GM12864 (cell line): ENCODE results near the gene SVOP.
"Not testable (repeated sequence)": the region's sequence is repeated elsewhere in the genome, so short reads cannot be mapped to it uniquely, and the experiment has no call there.

Experiments
- DNase-seq: peaks from one replicate; pipeline ENCODE4 v3.0.0-alpha.2; 2011; ENCODE audit warnings: low read depth
- H3K4me3 ChIP-seq: 2 replicates; pipeline ENCODE4 v1.5.1; 2011; ENCODE audit warnings: mild to moderate bottlenecking, low read depth, low read length, control low read depth
- TF ChIP-seq, protein P1 (sequence below): IDR thresholded peaks from 2 replicates; pipeline ENCODE4 v1.5.1; 2011; ENCODE audit warnings: low read depth, mild to moderate bottlenecking, moderate library complexity, low read length, control low read depth, inconsistent platforms; ENCODE audit errors: missing control alignments

The SVOP gene

DNA sequence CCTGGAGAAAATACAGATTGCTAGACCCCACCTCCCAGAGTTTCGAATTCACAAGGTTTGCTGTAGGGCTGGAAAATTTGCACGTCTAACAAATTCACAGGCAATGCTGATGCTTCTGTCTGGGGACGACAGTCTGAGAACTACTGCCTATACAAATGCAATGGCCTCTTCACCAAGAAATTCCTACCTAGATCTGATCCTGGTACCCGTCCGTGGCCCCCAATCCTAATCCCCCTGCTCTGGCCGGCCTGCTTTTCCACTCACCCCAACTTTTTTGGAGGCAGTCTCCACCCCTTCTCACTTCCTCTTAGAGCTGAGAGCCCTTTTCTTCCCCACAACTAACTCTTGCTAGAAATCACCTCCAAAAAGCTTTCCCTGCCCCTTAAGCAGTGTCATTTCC, 160.4 kb downstream of the SVOP start:
- DNase-seq: no peak
- H3K4me3 ChIP-seq: no peak overlapping the region
- TF ChIP-seq, protein P1, sequence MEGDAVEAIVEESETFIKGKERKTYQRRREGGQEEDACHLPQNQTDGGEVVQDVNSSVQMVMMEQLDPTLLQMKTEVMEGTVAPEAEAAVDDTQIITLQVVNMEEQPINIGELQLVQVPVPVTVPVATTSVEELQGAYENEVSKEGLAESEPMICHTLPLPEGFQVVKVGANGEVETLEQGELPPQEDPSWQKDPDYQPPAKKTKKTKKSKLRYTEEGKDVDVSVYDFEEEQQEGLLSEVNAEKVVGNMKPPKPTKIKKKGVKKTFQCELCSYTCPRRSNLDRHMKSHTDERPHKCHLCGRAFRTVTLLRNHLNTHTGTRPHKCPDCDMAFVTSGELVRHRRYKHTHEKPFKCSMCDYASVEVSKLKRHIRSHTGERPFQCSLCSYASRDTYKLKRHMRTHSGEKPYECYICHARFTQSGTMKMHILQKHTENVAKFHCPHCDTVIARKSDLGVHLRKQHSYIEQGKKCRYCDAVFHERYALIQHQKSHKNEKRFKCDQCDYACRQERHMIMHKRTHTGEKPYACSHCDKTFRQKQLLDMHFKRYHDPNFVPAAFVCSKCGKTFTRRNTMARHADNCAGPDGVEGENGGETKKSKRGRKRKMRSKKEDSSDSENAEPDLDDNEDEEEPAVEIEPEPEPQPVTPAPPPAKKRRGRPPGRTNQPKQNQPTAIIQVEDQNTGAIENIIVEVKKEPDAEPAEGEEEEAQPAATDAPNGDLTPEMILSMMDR: no peak

DNA sequence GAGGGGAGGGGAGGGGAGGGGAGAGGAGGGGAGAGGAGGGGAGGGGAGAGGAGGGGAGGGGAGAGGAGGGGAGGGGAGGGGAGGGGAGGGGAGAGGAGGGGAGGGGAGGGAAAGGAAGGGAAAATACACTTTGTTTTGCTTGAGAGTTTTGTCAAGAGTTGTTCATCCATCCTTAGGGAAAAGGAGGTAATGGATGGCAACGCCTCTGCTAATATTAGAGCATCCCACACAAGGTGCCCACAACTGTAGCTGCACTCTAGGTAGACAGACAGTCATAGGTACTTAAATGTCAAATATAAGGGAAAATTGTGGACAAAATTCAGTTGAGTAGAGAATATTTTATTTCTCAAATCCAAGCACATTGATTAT, 161.0 kb downstream of the SVOP start:
- TF ChIP-seq, protein P1: no peak
- no peak for DNase-seq
- H3K4me3 ChIP-seq: no peak overlapping the region

DNA sequence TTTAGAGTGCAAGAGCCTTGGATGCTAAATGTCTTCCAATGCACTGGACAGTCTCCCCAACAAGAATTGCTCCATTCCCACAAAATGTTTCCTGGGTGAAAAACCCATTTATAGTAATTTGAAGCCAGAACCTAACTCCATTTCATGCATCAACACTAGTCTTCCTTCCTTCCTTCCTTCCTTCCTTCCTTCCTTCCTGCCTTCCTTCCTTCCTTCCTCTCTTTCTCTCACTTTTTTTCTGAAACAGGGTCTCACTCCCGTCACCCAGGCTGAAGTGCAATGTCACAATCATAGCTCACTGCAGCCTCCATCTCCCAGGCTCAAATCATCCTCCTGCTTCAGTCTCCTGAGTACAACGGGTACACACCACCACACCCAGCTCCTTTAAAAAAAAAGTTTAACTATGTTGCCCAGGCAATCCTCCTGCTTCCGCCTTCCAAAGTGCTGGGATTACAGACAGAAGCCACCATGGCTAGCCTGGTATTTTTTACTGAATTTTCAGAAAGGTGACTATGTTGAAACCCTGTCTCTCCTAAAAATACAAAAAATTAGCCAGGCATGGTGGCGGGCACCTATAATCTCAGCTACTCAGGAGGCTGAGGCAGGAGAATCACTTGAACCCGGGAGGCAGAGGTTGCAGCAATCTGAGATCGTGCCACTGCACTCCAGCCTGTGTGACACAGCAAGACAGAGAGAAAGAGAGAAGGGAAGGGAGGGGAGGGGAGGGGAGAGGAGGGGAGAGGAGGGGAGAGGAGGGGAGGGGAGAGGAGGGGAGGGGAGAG, 161.5 kb downstream of the SVOP start:
- not testable (repeated sequence) for DNase-seq, H3K4me3 ChIP-seq

DNA sequence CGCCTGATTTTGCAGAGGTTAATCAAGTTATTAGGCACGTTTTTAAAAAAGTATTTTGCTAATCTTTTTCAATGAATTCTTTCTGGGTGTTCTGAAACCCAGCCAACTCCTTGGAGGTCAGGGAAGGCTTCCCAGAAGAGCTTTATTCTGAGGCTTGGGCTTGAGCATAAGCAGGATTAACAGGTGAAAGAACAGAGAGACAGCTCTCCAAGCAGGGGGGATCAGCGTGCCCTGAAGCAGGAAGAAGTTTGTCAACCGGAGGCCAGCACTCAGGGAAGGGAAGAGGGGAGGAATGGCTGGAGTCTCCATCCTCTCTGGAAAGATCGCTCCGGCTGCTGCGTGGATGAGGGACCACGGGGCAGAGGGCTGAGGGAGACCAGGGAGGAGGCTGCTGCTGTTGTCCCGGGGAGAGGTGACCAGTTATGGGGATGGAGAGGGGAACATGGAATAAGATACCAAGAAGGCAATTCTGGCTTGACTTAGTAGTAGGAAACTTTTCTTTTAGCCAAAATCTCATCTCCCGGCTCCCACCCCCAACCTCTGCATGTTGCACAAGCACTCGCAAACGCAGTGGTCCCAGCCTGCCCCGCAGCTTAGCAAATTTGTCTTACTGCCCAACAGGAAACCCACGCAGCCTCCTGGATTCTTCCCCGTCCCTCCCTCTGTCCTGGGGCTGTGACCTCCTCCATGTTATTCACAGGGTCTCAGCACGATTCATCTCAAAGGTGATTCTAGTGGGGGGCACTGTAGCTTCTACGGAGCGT, 162.4 kb downstream of the SVOP start:
- H3K4me3 ChIP-seq: peak overlapping the region; percentile 59
- no peak for DNase-seq
- TF ChIP-seq, protein P1: no peak
